NCI-H1048 (cell line): ENCODE data around the gene TNFSF18.
"Not testable (repeated sequence)": the region's sequence is repeated elsewhere in the genome, so short reads cannot be mapped to it uniquely, and the experiment has no call there.

Experiments
- DNase-seq: peaks from one replicate; lab custom pipeline; 2025; lab: John Stamatoyannopoulos, UW

Gene TNFSF18, protein sequence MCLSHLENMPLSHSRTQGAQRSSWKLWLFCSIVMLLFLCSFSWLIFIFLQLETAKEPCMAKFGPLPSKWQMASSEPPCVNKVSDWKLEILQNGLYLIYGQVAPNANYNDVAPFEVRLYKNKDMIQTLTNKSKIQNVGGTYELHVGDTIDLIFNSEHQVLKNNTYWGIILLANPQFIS

DNA sequence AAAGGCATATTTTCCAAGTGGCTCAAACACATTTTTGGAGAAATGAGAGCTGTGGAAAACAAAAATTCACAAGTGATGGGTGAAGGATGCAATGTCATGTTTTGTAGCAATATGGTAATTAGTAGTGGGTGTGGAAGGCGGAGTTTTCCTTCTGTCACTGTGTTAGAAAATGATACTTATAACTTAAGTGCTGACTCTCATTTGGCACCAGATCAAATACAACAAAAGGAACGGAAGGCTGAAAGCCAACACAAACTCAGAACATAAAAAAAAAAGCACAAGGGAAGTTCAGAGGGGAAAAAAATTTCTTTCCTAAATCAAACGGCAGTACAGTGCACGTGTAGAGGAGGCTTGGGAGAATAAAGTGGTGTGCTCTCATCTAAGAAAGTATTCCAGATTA, at the start of gene TNFSF18:
Gene TNFSF18, minus strand, starts transcription at position 77 of the 400 bp plus-strand sequence. Its CDS starts 45 bp downstream, at position 32.
- no peak for DNase-seq

DNA sequence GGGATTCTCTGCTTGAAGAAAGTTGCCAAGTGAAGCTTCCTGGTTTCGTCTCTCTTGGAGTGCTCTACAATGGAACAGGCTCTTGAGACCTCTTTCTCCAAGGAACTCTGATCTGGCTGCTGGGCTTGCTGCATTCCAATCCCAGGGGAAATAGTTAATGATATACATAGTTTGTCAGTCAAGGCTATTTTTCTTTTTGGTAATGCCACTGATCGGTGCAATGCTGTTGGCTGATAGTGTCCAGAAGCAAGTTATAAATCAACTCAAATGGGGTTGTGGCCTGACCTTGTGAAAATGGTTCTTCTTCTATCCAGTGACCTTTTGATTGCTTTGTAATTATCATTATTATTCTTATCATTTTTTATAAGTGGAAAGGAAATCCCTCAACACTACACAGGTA, 48.4 kb upstream of the TNFSF18 start:
- DNase-seq: no peak

DNA sequence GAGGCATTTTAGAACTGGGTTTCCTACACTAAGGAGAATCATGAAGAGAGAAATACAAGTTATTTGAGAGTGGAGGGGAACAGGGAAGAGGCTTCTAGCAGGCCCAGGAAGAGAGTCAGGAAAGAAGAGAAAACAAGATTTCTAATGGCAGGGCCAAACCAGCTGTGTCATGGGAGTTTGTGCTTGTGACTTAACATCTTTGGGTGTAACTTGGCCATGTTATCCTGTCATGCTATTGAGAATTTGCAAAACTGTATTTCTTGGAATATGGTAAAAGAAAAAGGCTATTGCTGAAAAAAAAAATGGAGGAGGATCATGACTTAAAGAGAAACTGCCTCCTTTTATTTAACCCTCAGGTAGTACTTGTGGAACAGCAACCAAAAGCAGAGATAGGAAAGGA, 47.4 kb upstream of the TNFSF18 start:
- DNase-seq: no peak

DNA sequence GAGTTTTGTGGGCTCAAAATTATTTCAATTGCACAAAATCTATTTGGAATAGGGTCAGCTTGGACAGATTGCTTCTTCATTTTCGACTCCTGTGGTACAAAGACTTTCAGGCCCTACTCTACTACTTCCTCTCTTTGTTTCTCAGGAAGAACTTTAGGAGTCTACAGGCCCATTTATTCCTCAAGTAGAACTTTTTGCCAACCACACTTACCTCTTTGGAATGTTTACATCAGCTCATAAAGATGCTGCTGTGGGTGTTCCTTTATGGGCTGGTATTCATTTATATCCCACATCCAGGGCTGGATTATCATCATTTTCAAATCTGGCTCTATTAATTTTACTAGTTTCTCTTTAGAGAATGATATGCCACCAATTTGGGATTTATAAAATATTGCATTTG, 46.3 kb upstream of the TNFSF18 start:
- DNase-seq: no peak

DNA sequence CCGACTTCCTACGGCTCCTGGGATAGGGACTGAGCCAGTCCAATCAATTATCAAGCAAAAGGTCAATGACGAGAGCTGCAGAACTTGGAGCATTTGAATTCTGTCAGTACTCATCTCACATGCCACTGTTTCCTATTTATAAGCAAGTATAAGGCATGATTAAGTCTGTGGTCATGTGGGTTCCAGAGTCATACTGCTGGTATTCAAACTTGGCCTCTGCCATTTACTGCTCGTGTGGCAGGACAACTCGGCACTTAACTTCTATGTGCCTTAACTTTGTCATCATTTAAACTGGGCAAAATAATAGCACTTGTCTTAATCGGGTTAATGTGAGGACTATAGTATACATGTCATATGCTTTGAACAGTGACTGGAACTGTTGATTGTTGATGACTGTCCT, 44.9 kb upstream of the TNFSF18 start:
- DNase-seq: no peak

DNA sequence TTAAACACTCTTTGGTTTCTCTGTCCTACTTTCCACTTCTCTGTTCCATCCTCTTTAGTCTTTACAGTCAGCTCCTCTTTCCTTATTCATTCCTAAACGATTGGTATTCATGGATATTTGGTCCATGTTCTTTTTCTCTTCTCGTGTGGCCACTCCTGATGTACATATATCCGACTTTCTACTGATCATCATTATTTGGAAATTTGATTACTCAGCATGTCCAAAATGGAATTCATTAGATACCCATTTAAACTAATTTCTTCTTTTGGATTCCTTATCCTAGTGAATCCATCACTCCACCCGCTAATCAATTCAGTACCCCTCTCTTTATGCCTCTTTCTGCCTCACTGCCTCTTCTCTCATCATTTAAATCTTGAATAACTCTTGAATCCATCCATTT, 43.8 kb upstream of the TNFSF18 start:
- DNase-seq: no peak

DNA sequence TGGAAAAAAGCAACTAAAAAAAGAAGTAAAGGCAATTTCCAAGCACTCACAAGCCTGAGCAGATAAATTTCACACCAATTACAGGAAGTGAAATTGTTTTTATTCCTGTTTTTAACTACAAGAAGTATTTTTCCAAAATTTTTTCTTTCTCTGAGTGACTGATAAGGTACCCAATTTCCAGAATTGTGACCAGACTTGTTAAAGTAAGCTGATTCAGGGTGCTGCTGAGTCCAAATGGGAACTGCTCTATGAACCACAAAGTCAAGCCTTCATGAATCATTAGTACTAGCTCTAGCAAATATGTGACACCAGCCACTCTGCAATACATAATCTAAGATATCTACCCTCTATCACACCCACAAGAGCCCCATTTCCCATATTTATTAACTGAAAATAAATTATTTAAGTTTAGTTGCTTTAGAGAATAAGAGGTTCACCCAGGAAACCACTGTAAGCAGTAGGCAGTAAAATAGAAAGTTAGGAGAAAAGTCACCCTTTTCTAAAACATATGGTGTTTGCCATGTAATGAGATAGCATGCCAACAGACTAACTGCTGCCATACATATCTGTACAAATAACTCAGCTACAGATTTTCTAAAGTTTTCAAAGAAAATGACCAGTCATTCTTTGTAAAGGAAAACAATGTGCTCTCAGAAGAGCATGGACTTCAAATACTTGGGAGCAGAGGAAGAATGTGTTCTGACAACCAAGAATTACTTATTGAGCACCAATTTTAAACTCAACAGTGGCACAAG, 43.1 kb upstream of the TNFSF18 start:
- no peak for DNase-seq

DNA sequence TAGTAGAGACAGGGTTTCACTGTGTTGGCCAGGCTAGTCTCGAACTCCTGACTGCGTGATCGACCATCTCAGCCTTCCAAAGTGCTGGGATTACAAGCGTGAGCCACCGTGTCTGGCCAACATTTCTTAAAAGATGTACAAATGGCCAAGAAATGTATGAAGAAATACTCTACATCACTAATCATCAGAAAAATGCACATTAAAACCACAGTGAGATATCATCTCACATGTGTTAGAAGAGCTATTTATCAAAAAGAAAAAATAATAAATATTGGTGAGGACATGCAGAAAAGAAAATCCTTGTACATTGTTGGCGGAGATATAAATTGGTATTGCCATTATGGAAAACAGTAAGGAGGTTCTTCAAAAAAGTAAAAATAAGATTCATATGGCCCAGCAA, 33.6 kb upstream of the TNFSF18 start:
- no peak for DNase-seq

DNA sequence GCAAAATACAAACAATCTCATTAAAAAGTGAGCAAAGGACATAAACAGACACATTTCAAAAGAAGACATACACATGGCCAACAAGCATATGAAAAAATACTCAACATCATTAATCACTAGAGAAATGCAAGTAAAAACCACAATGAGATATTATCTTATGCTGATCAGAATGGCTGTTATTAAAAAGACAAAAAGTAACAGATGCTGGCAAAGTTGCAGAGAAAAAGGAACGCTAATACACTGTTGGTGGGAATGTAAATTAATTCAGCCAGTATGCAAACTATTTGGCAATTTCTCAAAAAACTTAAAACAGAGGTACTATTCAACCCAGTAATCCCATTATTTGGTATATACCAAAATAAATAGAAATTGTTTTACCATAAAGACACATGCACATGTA, 32.2 kb upstream of the TNFSF18 start:
- DNase-seq: peak; percentile 81

DNA sequence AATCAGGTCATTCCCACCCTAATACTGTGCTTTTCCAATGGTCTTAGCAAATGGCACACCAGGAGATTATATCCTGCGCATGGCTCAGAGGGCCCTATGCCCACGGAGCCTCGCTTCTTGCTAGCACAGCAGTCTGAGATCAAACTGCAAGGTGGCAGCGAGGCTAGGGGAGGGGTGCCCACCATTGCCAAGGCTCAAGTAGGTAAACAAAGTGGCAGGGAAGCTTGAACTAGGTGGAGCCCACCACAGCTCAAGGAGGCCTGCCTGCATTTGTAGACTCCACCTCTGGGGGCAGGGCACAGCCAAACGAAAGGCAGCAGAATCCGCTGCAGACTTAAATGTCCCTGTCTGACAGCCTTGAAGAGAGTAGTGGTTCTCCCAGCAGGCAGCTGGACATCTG, 23.5 kb upstream of the TNFSF18 start:
- DNase-seq: not testable (repeated sequence)

DNA sequence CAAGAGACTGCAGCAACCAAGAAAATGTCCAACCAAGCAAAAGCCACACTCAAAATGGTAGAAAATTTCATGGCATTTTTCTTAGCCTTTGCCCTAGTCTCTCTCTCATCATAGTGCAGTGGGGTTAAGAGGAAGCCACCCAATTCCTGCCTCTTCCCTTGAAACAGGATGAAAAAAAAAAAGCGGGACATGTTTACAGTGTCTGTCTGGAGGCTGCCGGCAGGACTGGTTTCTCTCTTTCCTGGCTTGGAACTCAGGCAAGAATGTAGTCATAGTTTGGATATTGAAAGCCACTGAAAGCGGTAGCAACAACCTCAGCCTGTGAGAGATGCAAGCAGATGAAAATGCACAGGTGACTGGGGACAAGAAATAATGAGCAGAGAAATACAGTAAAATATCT, 13.3 kb upstream of the TNFSF18 start:
- DNase-seq: no peak

DNA sequence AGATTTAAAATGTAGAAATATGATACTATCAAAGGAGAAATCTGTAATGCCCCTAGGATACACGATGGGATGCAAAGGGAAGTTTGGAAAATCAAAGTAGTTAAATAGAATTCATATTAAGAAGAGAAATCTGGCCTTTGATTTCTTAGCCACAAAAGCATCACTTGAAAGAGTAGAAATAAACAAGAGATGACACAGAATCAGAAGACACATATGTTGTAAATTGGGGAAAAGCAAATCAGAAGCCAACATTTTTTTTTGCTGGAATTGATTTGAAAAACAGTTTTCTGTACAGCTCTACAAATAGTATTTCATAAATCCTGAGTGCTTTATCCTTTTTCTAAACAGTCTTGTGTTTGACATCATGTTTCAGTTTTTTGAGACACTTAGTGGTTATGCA, 12.4 kb upstream of the TNFSF18 start:
- DNase-seq: no peak

DNA sequence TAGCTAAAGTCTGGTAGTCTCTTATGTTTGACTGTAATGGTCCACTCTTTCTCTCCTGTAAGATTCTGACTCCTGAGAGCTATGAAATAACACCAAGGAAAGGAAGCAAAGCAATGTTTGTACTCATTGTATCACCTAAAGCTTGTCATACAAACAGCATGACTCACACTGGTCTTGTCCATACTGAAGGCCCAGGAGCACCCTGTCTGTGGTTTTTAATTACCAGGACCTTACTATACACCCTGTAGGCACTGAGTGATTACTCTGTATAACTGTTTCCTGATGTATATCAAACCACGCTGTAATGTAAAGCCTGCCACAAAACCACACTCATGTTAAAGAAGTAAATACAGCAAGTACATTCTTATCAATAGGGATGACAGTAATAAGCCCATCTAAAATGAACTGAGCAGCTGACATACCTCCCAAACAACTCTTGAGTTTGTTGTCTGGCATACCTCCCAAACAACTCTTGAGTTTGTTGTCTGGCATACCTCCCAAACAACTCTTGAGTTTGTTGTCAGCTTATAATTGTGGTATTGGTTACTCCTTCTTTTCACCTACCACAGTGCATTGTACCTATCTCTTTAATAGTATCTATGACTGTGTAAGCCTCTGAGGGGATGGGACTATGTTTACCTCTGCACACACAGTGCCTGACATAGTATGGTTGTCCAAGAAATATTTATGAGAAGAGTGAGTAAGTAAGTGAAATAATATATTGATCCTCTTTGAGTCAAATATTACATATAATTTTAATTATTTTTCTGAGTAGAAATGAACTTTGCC, 11.6 kb upstream of the TNFSF18 start:
- no peak for DNase-seq

DNA sequence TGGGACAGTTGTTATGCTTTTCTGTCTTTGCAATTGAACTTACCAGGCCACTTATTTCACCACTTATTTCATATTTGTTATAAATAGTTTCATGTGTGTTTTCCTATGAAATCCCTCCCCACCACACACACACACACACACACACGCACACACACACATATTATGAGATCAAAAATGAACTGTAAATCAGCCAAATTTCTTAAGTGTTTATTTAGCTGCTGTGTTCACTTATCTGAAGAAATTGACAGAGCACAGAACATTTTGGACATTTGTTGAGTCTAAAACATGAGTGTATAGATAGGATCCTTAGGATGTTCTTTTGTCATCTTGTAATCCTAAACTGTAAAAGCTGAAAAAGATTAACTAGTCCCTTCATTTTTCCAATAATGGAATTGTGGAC, 7.8 kb upstream of the TNFSF18 start:
- no peak for DNase-seq

DNA sequence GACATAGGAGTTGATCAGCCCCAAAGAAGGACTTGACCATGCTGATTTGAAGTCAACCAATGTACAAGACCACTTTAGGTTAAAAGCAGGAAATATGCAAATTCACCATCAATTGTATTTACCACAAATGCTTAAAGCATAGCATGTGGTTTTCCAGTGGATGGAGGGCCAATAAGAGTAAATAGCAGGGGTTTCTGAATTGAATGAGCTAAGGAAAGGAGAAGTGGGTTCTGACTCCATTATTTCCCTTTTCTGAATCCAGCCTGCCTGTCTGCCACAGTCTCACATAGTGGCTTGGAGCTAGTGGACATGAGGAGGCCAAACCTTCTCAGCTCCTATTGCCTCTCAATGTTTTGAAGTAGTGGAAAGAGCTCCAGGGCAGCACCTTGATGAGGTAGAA, 7.2 kb upstream of the TNFSF18 start:
- DNase-seq: no peak

DNA sequence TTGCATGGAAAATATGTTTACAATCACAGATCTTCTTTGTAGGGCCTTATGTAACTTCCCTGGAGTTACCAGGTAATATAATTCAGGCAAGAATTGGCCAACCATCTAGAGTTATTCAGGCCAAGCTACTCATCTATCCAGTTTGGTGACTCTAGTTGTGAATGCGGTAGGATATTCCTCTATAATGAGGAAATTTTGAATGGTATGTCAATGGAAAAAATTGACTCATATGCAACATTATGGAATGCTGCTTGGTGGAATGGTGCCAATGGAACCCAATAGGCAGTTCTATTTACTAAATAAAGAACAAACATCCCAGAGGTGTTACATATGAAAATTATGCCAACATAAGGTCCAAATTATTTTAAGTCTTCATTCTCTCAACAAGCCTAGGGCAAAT, 5.6 kb upstream of the TNFSF18 start:
- peak; percentile 77 for DNase-seq

DNA sequence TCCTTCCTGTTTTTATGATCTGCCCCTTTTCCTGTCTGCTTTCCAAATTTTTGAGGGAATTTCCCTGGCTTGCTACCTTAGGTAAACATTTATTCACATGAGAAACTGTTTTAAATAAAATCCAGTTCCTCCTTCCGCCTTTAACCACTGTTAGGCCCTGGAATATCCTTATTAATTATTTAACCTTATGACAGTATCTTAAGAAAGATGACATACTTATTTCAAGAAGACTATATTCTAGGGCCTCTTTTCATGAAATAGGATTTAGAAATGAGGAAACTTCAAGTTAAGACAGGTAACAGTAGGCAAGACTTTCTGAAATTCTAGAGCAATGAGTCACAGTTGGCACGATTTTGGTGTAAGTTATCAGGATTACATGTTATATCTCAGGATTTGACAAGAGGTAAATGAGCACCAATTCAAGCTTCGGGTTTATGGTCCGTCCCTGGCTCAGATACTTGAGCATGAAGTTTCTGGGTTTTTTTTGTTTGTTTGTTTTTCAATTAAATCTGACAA, 2.0 kb upstream of the TNFSF18 start:
- no peak for DNase-seq

DNA sequence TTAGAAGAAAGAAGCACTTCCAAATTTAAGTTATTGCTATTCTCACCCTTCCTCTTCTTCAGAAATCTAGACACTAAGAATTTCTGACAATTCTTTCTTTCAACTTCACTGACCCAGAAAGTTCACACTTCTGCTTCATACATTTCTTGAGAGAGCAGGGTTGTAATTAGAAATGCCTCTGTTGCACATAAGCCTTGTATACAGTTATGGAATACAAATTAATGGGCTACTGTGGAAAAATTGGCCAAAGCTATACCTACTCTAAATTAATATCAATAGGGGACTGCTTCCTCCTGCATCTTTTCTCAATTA, 1.5 kb downstream of the TNFSF18 start:
- no peak for DNase-seq

DNA sequence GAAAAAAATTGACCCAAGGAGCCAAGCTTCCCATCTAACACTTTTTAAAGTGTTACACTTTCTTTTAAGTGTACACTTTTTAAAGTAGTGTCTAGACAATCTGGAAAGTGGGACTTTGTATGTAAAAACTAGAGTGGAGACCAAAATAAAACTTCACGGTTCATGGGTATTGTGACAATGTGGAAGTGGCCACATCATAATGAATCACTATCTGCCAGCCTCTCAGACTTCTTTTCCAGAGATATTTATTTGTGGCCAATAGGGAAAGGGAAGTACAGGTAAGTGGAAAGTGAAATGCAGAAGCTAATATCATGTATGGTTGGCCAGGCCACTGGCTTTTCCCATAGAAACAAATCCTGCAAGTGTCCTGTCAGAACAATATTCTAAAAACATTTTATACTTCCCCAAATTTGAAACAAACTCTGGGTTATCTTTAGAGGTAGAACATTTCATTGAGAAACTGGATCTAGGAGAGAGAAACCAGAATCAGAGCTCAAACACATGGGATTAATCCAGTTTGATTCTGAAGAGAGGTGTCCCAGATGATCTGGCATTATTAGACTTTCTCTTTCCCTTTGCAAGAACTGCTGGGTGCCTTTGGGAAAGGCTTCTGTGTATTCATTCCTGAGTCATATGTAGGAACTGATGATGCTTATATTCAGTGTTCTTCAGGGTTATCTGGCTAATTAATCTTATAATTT, 2.0 kb downstream of the TNFSF18 start:
- DNase-seq: no peak

DNA sequence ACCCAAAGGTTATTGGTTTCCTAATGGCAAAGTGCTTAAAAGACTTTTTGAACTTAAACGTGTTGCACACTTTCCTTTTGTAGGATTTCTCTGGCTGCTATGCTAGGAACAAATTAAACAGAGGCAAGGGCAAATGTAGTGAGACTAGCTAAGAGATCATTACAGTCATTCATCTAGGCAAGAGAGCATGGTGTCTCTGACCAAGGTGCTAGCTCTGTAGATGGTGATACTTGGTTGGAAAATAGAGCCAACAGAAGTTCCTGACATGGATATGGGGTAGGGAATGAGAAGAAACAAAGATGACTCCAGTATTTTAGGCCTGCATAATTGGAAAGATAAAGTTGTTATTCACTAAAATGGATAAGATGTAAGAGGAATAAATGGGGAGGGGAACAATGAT, 6.1 kb downstream of the TNFSF18 start:
- DNase-seq: no peak

DNA sequence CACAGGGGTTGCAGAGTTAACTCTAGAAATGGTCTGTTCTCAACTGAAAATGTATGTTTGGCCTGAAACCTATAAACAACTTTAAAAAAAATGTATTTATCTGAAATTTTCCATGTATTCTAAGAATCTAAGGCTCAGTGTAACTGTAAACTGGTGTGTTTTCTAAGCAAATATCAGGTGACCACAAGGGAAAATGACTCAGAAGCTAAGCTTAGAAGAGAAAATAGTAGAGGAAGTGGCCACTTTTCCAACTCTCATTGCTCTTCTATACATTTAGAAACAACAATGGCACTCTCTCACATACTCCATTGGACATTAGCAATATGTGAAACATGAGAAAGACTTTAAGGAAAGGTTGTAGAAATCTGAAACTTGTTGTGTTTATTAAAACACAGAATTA, 7.5 kb downstream of the TNFSF18 start:
- no peak for DNase-seq

DNA sequence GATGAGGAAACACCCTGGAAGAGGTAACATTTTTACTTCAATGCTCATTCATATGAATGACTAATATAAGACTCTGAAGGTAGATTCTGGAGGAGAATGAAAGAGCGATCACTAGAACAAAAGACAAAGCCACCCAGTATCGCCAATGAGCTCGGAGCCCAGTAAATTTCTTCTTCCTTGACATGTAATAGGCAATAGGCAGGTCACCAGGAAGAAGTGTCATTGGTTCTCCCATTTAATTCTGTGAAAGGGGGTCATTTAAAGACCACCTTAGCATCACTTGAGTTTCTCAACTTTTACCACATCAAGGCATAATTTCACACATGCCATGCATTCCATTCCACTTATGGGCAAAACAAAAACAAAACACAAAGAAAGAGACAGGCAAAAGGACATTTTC, 7.9 kb downstream of the TNFSF18 start:
- DNase-seq: no peak

DNA sequence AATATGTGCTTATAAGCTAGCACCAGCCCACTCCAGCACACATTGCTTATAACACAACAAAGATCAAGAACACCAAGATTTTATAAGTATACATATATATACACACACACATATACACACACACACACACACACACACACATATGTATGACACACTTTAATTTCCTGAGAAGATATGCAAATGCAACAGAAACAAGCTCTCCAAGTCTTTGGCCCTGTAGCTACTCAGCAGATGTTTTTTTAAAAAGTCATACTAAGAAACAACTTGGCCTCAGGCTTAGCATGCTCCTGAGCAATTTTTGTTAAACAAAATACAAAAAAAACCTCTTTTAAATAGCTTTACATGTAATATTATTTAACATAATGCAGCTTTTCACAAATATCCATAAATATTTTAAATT, 11.1 kb downstream of the TNFSF18 start:
- no peak for DNase-seq
